Sigmoid colon (tissue), 7 donors: ENCODE data around the gene IL6R. TPM values are rescaled to one million over a fixed set of nuclear protein-coding genes. Genes with fewer than 3 reads are reported as not detected.
"Not testable (repeated sequence)": the region's sequence is repeated elsewhere in the genome, so short reads cannot be mapped to it uniquely, and the experiment has no call there.

Experiments
- DNase-seq: peaks from one replicate; pipeline ENCODE4 v3.0.0-alpha.2; 2019
- H3K27ac ChIP-seq, 4 donors: fragments of 200-600 bp; sonication (generic); one replicate each; pipeline ENCODE4 v1.5.1; 2016 to 2019; ENCODE audit warnings: mild to moderate bottlenecking in 1 of 4
- H3K27me3 ChIP-seq, 3 donors: fragments of 200-600 bp; sonication (generic); one replicate each; pipeline ENCODE4 v1.5.1; 2019; ENCODE audit warnings: mild to moderate bottlenecking in 1 of 3
- H3K36me3 ChIP-seq, 4 donors: fragments of 200-600 bp; sonication (generic); one replicate each; pipeline ENCODE4 v1.5.1; 2016 to 2019
- H3K4me1 ChIP-seq, 4 donors: fragments of 200-600 bp; sonication (generic); one replicate each; pipeline ENCODE4 v1.5.1; 2017 to 2019
- H3K4me3 ChIP-seq, 4 donors: fragments of 200-600 bp; sonication (generic); one replicate each; pipeline ENCODE4 v1.5.1; 2017 to 2019; ENCODE audit warnings: mild to moderate bottlenecking in 2 of 4, moderate library complexity in 1 of 4
- H3K9me3 ChIP-seq, 4 donors: fragments of 200-600 bp in 3 of 4; sonication (generic) in 3 of 4; one replicate each; pipeline versions ENCODE4 v1.5.1 to v1.6.1; 2013 to 2019
- CTCF ChIP-seq, 4 experiments: fragments of 450-650 bp in 3 of 4; fragments of 200-600 bp in 1 of 4; IDR thresholded peaks; one replicate each; pipeline ENCODE4 v1.5.1; 2016 to 2019; ENCODE audit warnings: antibody characterized with exemption in 4 of 4, mild to moderate bottlenecking in 3 of 4, moderate library complexity in 2 of 4
- EP300 ChIP-seq, 4 donors: sonication (generic); formaldehyde crosslinking; IDR thresholded peaks; one replicate each; pipeline ENCODE4 v1.6.1; 2017; ENCODE audit warnings: antibody characterized with exemption in 4 of 4
- POLR2A ChIP-seq, 2 donors: fragments of 450-650 bp; IDR thresholded peaks; one replicate each; pipeline ENCODE4 v1.6.1; 2016; ENCODE audit warnings: antibody characterized with exemption in 2 of 2, mild to moderate bottlenecking in 2 of 2, moderate library complexity in 2 of 2
- POLR2AphosphoS5 ChIP-seq, 4 donors: sonication (generic); formaldehyde crosslinking; IDR thresholded peaks; one replicate each; pipeline ENCODE4 v1.6.1; 2017; ENCODE audit warnings: antibody characterized with exemption in 4 of 4
- WGBS, 2 donors: extraction: QIAGEN DNeasy Blood & Tissue Kit; methylation state at CpG; one replicate each; pipeline ENCODE4 v1.1.7; 2013; 5-methylcytosine and 5-hydroxymethylcytosine counted together
- intact Hi-C: fragments of 100-400 bp; cut with DNase I; formaldehyde crosslinking; loops from one replicate; pipeline ENCODE4 v1.15.1; 2023
- polyA plus RNA-seq, 3 donors: library from polyadenylated mRNA; stranded (reverse); fragments of 200-250 nt; gene quantifications; one replicate each; pipeline ENCODE4 v1.2.3, GENCODE V29; 2013
- total RNA-seq, 4 donors: library from RNA; depleted of rRNA; stranded (reverse); fragments of >200 nt; gene quantifications; one replicate each; pipeline ENCODE4 v1.1.0, GENCODE V29; 2016
- donor health status: healthy with polysubstance abuse.
- donor health status: Bipolar disorder and iron deficiency.
- donor health status: healthy.

IL6R gene
- total and polyA plus RNA-seq, 7 donors: 3.0 to 40.2 (median 22.9) TPM

GRCh38 chr1:154371436-154371835 is 33.7 kb upstream of the IL6R start:
- Histone ChIP-seq H3K27ac (no peak overlapping the region), H3K4me3 (no peak overlapping the region), H3K4me1 (no peaks in the 10 kb centered on the region), H3K27me3 (no peaks in the 10 kb centered on the region), H3K36me3 (no peaks in the 10 kb centered on the region), H3K9me3 (no peaks in the 10 kb centered on the region)
- DNase-seq: no peak
- intact Hi-C loops: no loop called here
- WGBS, 2 donors: 25 to 72% methylated on average over 6 of the region's 6 CpGs
- no peak for TF ChIP-seq EP300 (IDR thresholded peaks at IDR 0.05)
- no peak for TF ChIP-seq CTCF (IDR thresholded peaks at IDR 0.05)
- no peak for TF ChIP-seq POLR2A (IDR thresholded peaks at IDR 0.05)
- TF ChIP-seq POLR2AphosphoS5 (IDR thresholded peaks at IDR 0.05): no peak

- H3K27ac ChIP-seq, intact Hi-C loops, H3K27me3 ChIP-seq, H3K4me3 ChIP-seq, H3K4me1 ChIP-seq, H3K9me3 ChIP-seq, DNase-seq, H3K36me3 ChIP-seq: not testable (repeated sequence)
- WGBS, 2 donors: 78 to 82% methylated on average over 7 of the region's 7 CpGs
These were observed 31.3 kb upstream of the IL6R start for GRCh38 chr1:154373777-154374357.

- 85 to 94% methylated on average over 16 of the region's 16 CpGs for WGBS, 2 donors
- DNase-seq: no peak
- intact Hi-C loops: no loop called here
These were observed 25.8 kb upstream of the IL6R start for GRCh38 chr1:154379301-154379700.

GRCh38 chr1:154384650-154385489 is 20.3 kb upstream of the IL6R start:
- no peaks in the 10 kb centered on the region for H3K36me3 ChIP-seq
- TF ChIP-seq POLR2A (IDR thresholded peaks at IDR 0.05): no peak
- TF ChIP-seq EP300 (IDR thresholded peaks at IDR 0.05): no peak
- TF ChIP-seq CTCF (IDR thresholded peaks at IDR 0.05): no peak
- no peak for TF ChIP-seq POLR2AphosphoS5 (IDR thresholded peaks at IDR 0.05)
- no peaks in the 10 kb centered on the region for H3K27me3 ChIP-seq
- no peak for DNase-seq
- H3K27ac ChIP-seq: no peak overlapping the region
- WGBS, 2 donors: 87 to 88% methylated on average over 8 of the region's 8 CpGs
- H3K4me3 ChIP-seq: no peak overlapping the region
- H3K4me1 ChIP-seq: no peaks in the 10 kb centered on the region
- H3K9me3 ChIP-seq: no peaks in the 10 kb centered on the region
- intact Hi-C loops: no loop called here

More at GRCh38 chr1:154379301-154379700, 25.8 kb upstream of the IL6R start:
- no peak for TF ChIP-seq CTCF (IDR thresholded peaks at IDR 0.05)
- TF ChIP-seq POLR2A (IDR thresholded peaks at IDR 0.05): no peak
- TF ChIP-seq POLR2AphosphoS5 (IDR thresholded peaks at IDR 0.05): no peak
- TF ChIP-seq EP300 (IDR thresholded peaks at IDR 0.05): no peak
- H3K36me3 ChIP-seq: no peaks in the 10 kb centered on the region
- no peak overlapping the region for H3K27ac ChIP-seq
- H3K4me3 ChIP-seq: no peak overlapping the region
- H3K27me3 ChIP-seq: no peaks in the 10 kb centered on the region
- H3K4me1 ChIP-seq: no peaks in the 10 kb centered on the region
- H3K9me3 ChIP-seq: no peaks in the 10 kb centered on the region

GRCh38 chr1:154386643-154387352 is 18.3 kb upstream of the IL6R start:
- intact Hi-C loops: no loop called here
- Histone ChIP-seq H3K36me3 (no peaks in the 10 kb centered on the region), H3K27ac (no peak overlapping the region), H3K4me3 (no peak overlapping the region), H3K4me1 (no peaks in the 10 kb centered on the region), H3K9me3 (no peaks in the 10 kb centered on the region), H3K27me3 (no peaks in the 10 kb centered on the region)
- TF ChIP-seq POLR2AphosphoS5 (IDR thresholded peaks at IDR 0.05) (no peak), POLR2A (IDR thresholded peaks at IDR 0.05) (no peak), EP300 (IDR thresholded peaks at IDR 0.05) (no peak), CTCF (IDR thresholded peaks at IDR 0.05) (no peak)
- 41 to 66% methylated on average over 11 of the region's 11 CpGs for WGBS, 2 donors
- DNase-seq: peak; percentile 29
